LNCAP (cell line): Measurements from ENCODE around the gene SMDT1.

Experiments used
- TF ChIP-seq, protein P1 (sequence below): fragments of 450-650 bp; IDR thresholded peaks from 2 replicates; pipeline ENCODE4 v1.5.1; 2017; ENCODE audit warnings: mild to moderate bottlenecking

The SMDT1 gene

DNA sequence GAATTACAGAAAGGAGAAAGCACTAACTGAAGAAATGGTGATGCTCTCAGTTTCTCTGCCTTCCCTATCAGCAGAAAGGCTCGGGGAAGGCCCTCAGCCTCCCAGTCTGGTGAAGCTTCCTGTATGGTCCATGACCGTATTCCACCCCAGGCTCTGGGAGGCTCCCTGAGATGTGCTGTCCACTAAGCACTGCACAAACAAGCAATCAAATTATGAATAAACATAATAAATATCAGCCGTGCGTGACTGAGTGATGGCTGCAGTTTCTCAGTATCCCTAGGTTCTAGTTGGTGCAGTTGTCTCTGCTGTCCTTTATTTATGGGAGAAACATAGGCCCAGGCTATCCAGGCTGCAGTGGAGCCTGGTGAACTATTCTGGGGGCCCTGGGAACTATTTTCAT is 3.6 kb downstream of the SMDT1 start:
- TF ChIP-seq, protein P1, sequence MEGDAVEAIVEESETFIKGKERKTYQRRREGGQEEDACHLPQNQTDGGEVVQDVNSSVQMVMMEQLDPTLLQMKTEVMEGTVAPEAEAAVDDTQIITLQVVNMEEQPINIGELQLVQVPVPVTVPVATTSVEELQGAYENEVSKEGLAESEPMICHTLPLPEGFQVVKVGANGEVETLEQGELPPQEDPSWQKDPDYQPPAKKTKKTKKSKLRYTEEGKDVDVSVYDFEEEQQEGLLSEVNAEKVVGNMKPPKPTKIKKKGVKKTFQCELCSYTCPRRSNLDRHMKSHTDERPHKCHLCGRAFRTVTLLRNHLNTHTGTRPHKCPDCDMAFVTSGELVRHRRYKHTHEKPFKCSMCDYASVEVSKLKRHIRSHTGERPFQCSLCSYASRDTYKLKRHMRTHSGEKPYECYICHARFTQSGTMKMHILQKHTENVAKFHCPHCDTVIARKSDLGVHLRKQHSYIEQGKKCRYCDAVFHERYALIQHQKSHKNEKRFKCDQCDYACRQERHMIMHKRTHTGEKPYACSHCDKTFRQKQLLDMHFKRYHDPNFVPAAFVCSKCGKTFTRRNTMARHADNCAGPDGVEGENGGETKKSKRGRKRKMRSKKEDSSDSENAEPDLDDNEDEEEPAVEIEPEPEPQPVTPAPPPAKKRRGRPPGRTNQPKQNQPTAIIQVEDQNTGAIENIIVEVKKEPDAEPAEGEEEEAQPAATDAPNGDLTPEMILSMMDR: no peak

DNA sequence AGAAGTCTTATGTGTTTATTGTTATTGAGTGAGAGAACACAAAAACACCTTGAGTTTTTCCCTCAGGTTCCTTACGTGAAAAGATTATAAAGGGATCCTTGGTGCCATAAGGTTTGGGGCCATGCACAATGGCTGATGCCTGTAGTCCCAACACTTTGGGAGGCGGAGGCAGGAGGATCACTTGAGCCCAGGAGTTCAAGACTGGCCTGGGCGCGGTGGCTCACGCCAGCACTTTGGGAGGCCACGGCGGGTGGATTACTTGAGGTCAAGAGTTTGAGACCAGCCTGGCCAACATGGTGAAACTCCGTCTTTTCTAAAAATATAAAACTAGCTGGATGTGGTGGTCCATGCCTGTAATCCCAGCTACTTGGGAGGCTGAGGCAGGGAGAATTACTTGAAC is 5.4 kb downstream of the SMDT1 start:
- TF ChIP-seq, protein P1: no peak

DNA sequence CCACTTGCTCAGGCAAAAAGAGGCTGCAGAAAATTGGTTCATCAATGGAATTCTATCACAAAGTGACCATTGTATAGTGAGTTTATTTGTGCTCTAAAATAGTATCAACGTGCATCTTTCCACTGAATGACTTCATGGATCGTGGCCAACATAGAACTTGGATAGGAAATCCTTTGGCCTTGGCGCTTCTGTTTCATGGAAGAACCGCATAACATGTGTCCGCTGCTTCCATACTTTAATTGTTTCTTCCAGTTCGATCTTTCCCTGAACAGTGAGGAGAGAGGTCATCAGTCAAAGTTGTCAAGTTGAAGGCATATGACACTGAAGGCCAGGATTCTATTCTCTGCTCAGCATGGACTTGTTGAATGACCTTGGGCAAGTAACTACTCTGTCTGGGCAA is 6.6 kb downstream of the SMDT1 start:
- TF ChIP-seq, protein P1: no peak

DNA sequence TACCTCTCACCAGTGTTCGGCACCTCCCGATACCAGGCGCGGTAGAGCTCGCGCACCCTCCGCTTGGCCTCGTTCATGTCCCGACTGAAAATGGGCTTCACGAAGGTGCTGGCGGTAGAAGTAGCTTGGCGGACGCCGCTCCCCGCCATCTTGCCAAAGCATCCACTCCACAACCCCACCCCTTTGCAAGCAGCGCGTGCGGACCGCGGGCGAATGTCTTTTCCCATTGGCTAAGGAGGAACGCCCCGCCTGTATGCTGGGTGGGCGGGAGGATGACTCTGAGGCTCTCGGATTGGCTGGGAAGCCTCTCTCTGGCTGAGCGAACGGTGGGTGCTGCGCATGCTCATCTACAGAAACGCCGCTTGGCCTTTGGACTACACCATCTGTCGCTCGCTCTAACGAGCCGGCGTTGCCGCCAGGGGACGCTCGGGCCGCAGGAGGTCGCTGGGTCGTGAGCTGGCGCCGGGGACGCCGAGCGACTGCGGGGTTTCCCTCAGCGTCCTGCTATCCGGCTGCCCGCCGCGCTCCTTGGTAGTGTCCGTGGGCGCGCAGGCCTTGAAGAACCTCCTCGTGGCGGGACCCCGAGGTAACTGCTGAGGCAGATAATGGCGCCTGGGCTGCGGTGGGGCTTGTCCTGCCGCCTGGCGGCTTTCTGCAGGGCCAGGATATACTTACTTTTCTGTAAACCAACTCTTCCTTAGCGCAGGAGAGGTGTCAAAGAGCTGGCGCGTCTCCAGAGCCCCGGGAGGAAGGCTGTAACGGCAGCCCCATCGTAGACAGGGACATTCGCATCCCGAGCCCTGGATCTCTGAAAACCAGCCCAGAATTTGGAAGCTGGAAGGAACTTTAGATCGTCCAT is 11.3 kb downstream of the SMDT1 start, which contains the start of gene NDUFA6:
NDUFA6 (minus strand) TSS at position 177 of the 859 bp plus-strand sequence; CDS start at position 149, 28 bp downstream.
- TF ChIP-seq, protein P1: peak; percentile 96

DNA sequence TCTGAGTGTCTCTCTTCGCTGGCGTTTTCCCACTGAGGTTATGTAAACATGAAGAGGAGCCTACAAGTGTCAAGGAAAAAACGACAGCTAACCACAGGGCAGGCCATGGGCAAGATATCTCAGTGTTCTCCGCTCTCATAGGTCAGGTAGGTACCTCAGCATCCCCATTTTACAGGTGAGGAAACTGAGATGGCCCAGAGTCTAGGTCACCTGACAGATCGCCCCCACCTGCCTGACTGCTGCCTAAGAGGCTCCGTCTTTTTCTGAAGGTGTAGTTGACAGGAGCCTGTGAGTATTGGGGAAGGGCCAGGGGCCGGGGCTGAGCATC is 11.9 kb downstream of the SMDT1 start:
- TF ChIP-seq, protein P1: no peak

GRCh38 chr22:42101199-42101598 is 21.7 kb downstream of the SMDT1 start:
- TF ChIP-seq, protein P1: no peak

DNA sequence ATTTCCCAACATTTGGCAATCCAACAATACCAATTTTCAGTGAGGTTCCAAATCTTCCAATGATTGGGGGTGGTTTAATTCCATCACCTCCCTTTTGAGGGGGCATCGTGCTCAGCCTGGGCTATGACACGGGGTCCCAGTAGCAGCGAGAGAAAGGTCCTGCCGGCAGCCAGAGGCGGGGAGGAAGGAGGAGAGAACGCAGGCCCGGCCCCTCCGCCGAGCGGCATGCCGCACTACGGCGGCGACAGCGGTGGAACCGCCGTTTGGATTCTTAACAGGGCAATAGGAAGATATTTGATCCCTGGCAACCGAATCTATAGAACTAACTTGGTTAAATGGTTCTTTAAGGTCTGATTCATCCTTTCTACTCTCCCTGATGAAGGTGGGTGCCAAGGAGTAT is 29.3 kb downstream of the SMDT1 start:
- TF ChIP-seq, protein P1: no peak
